Left lobe of liver (tissue), 2 donors: ENCODE results near the gene FBXL2. TPM values are rescaled to one million over a fixed set of nuclear protein-coding genes. Genes with fewer than 3 reads are reported as not detected.
A peak's percentile ranks its signal among the peaks of the same experiment; 100 is the strongest.
"Not testable (repeated sequence)": the region's sequence is repeated elsewhere in the genome, so short reads cannot be mapped to it uniquely, and the experiment has no call there.

Source experiments
- ATAC-seq: fragments of 200-7000 bp; cut with Tn5 transposase; one replicate; pipeline ENCODE4 v1.9.1; 2020; ENCODE audit warnings: mild to moderate bottlenecking, moderate library complexity
- DNase-seq: peaks from one replicate; pipeline ENCODE4 v3.0.0-alpha.2; 2020; ENCODE audit warnings: low spot score
- total RNA-seq: library from RNA; stranded (reverse); gene quantifications from one replicate; pipeline ENCODE4 v1.2.1, GENCODE V29; 2021
- donor health status: DM: no; HTN: no; CAD: no; lungs with moderate emphysema.
- donor health status: DM: no; HTN: yes; CAD: no.

Gene FBXL2
- total RNA-seq, 1 donor from 2014 or later, result 0.38 TPM

GRCh38 chr3:33314993-33315392 is 37.8 kb downstream of the FBXL2 start:
- ATAC-seq (no peak), DNase-seq (no peak)

DNA sequence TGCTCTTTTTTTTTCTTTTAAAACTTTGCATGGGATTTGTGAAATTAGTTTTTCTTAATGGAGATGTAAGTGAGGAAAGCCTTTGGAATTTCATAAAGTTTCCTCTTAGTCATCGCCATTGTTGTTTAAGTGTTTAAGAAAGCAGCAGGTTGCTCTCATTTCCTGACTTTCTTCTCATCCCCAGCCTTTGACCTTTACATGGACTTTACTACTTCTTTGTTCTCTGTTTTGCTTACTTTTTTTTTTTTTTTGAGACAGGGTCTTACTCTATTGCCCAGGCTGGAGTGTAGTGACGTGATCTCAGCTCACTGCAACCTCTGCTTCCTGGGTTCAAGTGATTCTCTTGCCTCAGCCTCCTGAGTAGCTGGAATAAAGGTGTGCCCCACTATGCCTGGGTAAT is 38.6 kb downstream of the FBXL2 start:
- ATAC-seq (no peak), DNase-seq (no peak)

GRCh38 chr3:33317963-33318709 is 40.9 kb downstream of the FBXL2 start:
- DNase-seq (no peak), ATAC-seq (no peak)

DNA sequence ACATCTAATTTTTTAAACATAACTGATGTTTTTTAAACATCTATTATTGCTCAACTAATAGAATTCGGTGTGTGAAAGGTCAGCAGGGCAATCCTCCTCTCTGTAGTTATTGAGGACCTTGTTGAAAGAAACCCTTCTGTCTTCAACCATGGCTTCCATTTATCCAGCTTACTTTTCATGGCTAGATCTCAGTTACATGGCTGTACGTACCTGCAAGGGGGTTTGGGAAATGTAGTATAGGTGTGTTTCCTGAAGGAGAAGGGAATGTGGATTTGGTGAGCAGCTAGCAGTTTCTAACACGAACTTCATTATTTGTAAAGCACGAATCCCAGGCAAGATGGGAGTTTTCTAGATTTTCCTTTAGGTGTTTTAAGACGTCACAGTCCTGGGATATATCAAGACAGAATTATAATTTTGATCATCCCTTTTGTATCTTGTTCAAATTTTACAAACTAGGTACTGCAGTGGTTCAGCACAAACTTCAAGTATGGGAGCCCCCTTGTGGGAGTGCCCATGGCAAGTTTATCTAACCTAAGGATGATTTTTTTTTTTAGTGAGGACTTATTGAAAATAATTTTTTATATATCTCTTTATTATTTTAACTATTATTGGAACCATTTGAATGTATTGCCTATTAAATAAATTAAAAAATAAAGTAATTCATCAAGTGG is 41.6 kb downstream of the FBXL2 start:
- DNase-seq, result no peak
- no peak for ATAC-seq

DNA sequence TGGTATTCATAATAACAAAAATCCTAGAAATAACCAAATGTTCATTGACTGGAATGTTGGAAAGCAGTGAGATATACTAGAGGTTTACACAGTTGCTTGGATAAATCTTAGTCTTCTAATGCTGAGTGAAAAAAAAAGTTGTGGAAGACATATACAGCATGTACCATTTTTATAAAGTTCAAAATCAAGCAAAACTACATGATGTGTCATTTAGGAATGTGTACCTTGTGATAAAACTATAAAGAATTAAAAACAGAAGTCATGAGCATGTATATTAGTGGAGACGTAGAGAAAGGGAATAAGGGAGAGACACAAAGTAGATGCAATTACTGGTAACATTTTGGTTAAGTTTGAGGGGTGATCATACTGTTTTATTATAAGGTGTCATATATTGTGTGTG is 45.2 kb downstream of the FBXL2 start:
- ATAC-seq, result no peak
- no peak for DNase-seq

GRCh38 chr3:33331414-33331813 is 54.2 kb downstream of the FBXL2 start:
- ATAC-seq, result no peak
- no peak for DNase-seq

- DNase-seq, result no peak
- no peak for ATAC-seq
Observed at GRCh38 chr3:33334364-33334763, 57.1 kb downstream of the FBXL2 start.

- DNase-seq, result not testable (repeated sequence)
Observed at GRCh38 chr3:33338936-33339465, 61.8 kb downstream of the FBXL2 start.

DNA sequence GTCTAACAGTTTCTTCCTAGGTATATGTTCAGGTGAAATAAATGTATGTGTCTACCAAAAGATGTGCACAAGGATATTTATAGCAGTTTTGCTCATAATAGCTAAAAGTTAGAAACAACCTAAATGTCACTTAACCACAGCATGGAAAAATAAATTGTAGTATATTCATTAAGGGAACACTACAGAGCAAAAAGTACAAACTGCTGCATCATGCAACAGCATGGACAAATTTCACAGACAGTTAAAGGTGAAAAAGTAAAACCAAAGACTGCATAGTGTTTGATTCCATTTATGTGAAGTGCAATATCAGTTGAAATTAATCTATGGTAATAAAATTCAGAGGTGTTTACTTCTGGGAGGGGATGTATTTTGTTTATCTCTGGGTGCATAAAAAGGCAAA is 62.5 kb downstream of the FBXL2 start:
- no peak for ATAC-seq
- DNase-seq, result no peak

More at GRCh38 chr3:33338936-33339465, 61.8 kb downstream of the FBXL2 start:
- ATAC-seq, result not testable (repeated sequence)

DNA sequence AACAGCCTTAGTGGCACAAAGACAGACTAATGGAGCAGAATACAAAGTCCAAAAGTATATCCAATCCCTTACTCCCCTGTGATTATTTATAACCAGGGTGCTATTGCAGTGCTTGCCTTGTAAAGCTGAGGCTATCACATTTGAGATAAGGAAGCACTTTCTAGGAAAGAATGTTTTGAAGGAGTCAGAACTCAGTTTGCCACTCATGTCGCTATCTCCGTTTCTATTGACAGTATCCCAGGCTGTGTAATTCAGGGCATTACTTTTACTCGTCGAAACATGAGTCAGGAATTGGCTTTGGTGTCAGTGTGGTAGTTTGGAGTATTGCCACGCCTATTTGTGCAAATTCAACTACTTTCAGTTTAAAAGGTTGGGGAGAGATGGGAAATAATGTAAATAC is 78.4 kb downstream of the FBXL2 start:
- ATAC-seq (peak; percentile 48), DNase-seq (no peak)

- ATAC-seq (no peak), DNase-seq (no peak)
Observed at GRCh38 chr3:33358172-33358781, 81.0 kb downstream of the FBXL2 start.

- DNase-seq (no peak), ATAC-seq (no peak)
Observed at GRCh38 chr3:33360136-33360825, 83.0 kb downstream of the FBXL2 start.

DNA sequence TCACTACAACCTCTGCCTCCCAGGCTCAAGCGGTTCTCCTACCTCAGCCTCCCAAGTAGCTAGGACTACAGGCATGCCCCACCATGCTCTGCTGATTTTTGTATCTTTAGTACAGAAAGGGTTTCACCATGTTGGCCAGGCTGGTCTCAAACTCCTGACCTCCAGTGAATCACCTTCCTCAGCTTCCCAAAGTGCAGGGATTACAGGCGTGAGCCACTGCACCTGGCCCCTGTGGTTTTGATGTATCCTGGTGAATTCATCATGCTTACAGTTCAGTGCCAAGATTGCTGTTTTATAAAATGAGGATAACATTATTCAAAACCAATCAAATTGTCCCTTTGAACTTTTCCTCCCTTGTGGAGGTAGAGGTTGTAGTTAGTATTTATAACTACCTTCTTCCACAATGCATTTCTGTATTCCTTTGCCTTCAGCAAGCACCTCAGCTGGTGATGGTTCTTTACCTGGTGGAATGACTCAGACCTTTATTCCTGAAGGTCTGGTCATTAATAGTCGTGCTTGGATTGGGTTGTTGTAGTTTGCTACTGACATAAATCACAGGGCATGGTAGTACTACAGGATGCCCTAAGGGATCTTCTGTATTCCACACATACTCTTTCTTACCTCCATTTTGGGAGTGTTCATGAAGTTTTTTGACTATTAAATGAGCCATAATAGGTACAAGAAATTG is 86.0 kb downstream of the FBXL2 start:
- ATAC-seq (no peak), DNase-seq (no peak)

- ATAC-seq (no peak), DNase-seq (no peak)
Observed at GRCh38 chr3:33364060-33364459, 86.8 kb downstream of the FBXL2 start.

GRCh38 chr3:33364531-33365128 is 87.4 kb downstream of the FBXL2 start:
- ATAC-seq, result no peak

GRCh38 chr3:33372218-33373081 is 95.2 kb downstream of the FBXL2 start:
- ATAC-seq, result peak; percentile 97
- no peak for DNase-seq

More at GRCh38 chr3:33364531-33365128, 87.4 kb downstream of the FBXL2 start:
- no peak for DNase-seq

GRCh38 chr3:33373082-33373437 is 95.8 kb downstream of the FBXL2 start:
- DNase-seq (no peak), ATAC-seq (no peak)

- no peak for ATAC-seq
- no peak for DNase-seq
Observed at GRCh38 chr3:33377489-33377888, 100.2 kb downstream of the FBXL2 start.

DNA sequence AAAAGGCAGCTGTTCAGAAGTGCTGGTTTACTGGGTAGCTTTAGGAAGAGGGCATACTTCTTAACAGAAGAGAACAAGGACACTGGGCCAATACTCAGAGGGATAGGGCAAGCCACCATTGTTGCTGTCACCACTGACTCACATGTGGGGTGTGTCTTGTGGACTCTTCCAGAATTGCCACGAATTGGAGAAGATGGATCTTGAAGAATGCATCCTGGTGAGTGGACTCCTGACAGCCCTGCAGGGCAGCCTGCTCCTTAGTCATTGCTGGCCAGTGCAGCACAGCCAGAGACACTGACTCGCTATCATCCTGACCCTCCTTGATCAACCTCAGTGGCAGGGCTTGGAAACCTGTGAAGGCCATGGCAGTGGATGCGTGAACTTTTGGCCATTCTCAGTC is 100.7 kb downstream of the FBXL2 start:
- DNase-seq (no peak), ATAC-seq (no peak)
